Spinal cord (tissue), 10 donors: Measurements from ENCODE around the gene ANKRD28. TPM values are rescaled to one million over a fixed set of nuclear protein-coding genes. Genes with fewer than 3 reads are reported as not detected.

ENCODE experiments used
- DNase-seq, 6 donors: peaks; one replicate each; pipeline versions ENCODE4 v3.0.0 to v3.0.0-alpha.2; 2013 to 2015; ENCODE audit warnings: low spot score in 6 of 6, low read depth in 4 of 6
- H3K27ac ChIP-seq: one replicate; pipeline ENCODE4 v1.5.1; 2013; ENCODE audit warnings: low read depth, low read length, control low read depth
- H3K27me3 ChIP-seq: one replicate; pipeline ENCODE4 v1.6.1; 2013; ENCODE audit warnings: low read length; ENCODE audit not compliant: control insufficient read depth, insufficient read depth
- H3K36me3 ChIP-seq: one replicate; pipeline ENCODE4 v1.6.1; 2013; ENCODE audit warnings: low read length; ENCODE audit not compliant: control insufficient read depth, insufficient read depth
- H3K4me1 ChIP-seq: one replicate; pipeline ENCODE4 v1.6.1; 2013; ENCODE audit warnings: low read length; ENCODE audit not compliant: control insufficient read depth, insufficient read depth
- H3K4me3 ChIP-seq: one replicate; pipeline ENCODE4 v1.5.1; 2013; ENCODE audit warnings: low read depth, low read length, control low read depth
- H3K9me3 ChIP-seq: one replicate; pipeline ENCODE4 v1.6.1; 2013; ENCODE audit warnings: low read length; ENCODE audit not compliant: control insufficient read depth, insufficient read depth
- WGBS: methylation state at CpG from one replicate; pipeline ENCODE4 v1.1.5; 2013; ENCODE audit warnings: missing lambda C conversion rate; ENCODE audit not compliant: insufficient coverage; 5-methylcytosine and 5-hydroxymethylcytosine counted together
- polyA plus RNA-seq, 2 donors: library from polyadenylated mRNA; unstranded; fragments of 120-200 nt; gene quantifications; one replicate each; pipeline ENCODE4 v1.2.1, GENCODE V29; 2013; ENCODE audit not compliant: insufficient read length in 2 of 2
- total RNA-seq, 2 donors: library from RNA; depleted of rRNA in 1 of 2; stranded (reverse); fragments of 120-200 nt in 1 of 2; fragments of >200 nt in 1 of 2; gene quantifications; one replicate each; pipeline versions ENCODE4 v1.2.3 to v1.2.4, GENCODE V29; 2013 to 2014
- donor health status: healthy.

The ANKRD28 gene
- total and polyA plus RNA-seq, 4 donors: 37.8 to 89.3 (median 50.6) TPM

DNA sequence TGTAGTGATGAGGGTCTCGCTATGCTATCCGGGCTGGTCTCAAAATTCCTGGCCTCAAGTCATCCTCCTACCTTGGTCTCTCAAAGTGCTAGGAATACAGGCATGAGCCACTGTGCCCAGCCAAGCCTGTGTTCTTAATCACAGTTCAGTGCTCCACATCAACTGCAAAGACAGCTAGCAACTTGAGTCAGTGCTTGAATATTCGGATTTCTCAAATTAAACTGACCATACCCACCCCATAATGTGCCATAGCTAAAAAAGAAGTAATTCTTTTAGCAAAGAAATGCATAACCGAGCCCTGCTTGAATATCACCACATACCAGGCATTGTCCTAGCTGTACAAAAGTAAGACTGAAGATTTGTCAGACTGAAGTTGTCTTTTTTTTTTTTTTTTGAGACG lies 107.0 kb downstream of the ANKRD28 start:
- 100% methylated on average over 1 of the region's 5 CpGs for WGBS
- no peak overlapping the region for H3K4me3 ChIP-seq
- H3K4me1 ChIP-seq: peaks cover 4% of the 10 kb centered on the region
- H3K36me3 ChIP-seq: peaks cover 16% of the 10 kb centered on the region
- no peak for DNase-seq
- H3K27ac ChIP-seq: no peak overlapping the region
- no peaks in the 10 kb centered on the region for H3K27me3 ChIP-seq
- no peaks in the 10 kb centered on the region for H3K9me3 ChIP-seq

DNA sequence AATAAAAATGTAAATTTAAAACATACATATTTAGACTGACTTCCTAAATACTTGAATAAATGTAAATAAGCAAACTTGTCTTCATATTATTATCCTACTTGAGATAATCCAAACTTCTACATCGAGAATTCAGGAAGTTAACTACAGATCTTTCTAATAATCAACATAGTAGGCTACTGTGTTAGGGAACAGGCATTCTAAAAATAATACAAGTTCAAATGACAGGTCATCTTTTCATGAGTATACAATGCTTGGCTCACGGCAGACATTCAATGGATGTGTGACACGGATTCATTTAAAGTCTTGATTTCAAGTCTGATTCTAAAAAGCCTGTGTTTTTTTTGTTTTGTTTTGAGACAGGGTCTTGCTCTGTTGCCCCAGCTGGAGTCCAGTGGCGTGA lies 107.5 kb downstream of the ANKRD28 start:
- Histone ChIP-seq H3K9me3 (no peaks in the 10 kb centered on the region), H3K27ac (no peak overlapping the region), H3K4me1 (peaks cover 4% of the 10 kb centered on the region), H3K36me3 (peaks cover 16% of the 10 kb centered on the region), H3K4me3 (no peak overlapping the region), H3K27me3 (no peaks in the 10 kb centered on the region)
- 67% methylated on average over 1 of the region's 4 CpGs for WGBS
- no peak for DNase-seq

DNA sequence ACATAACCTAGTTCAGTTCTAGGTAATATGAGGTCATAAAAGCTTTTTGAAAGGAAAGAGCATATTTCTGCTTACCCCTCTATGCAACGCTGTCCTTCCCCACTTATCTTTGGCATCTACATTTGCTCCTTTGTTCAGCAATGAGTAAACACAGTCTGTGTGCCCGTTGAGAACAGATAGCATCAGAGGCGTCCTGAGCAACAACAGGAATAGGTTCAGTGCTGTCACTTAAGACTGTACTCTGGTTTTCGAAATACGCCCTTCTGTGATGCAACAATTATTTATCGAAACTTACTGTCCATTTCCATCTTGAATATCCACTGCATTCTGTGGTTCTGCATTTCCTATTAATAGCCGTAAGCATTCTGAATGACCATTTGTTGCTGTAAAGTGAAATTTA lies 111.9 kb downstream of the ANKRD28 start:
- H3K9me3 ChIP-seq: no peaks in the 10 kb centered on the region
- 60% methylated on average over 3 of the region's 7 CpGs for WGBS
- no peak overlapping the region for H3K27ac ChIP-seq

DNA sequence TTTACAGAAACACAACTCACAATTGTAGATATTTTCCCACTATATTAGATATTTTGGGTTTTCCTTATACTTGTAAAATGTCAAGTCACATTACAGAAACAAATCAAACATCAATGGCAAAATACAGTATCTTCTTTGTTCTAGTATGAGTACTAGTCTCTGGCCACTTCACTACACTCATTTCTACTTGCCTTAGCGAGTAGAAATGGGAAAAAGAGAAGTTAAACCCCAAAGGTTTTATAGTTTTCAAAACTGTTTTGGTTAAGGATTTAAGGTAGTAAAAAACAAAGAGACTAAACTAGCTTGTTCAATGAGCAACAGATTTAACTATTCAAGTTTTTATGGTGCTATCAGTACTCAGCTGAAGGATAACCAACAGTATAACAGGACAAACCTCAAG lies 114.5 kb downstream of the ANKRD28 start:
- Histone ChIP-seq H3K27ac (peak overlapping the region; percentile 22), H3K9me3 (no peaks in the 10 kb centered on the region), H3K4me1 (no peaks in the 10 kb centered on the region), H3K4me3 (no peak overlapping the region), H3K36me3 (peaks cover 12% of the 10 kb centered on the region), H3K27me3 (no peaks in the 10 kb centered on the region)
- no peak for DNase-seq
- WGBS: no CpG with 5 or more reads among the region's 1 CpG

More for the DNA sequence above, 111.9 kb downstream of the ANKRD28 start:
- Histone ChIP-seq H3K4me1 (peaks cover under 1% of the 10 kb centered on the region), H3K27me3 (no peaks in the 10 kb centered on the region), H3K36me3 (peaks cover 16% of the 10 kb centered on the region), H3K4me3 (no peak overlapping the region)
- DNase-seq: no peak

DNA sequence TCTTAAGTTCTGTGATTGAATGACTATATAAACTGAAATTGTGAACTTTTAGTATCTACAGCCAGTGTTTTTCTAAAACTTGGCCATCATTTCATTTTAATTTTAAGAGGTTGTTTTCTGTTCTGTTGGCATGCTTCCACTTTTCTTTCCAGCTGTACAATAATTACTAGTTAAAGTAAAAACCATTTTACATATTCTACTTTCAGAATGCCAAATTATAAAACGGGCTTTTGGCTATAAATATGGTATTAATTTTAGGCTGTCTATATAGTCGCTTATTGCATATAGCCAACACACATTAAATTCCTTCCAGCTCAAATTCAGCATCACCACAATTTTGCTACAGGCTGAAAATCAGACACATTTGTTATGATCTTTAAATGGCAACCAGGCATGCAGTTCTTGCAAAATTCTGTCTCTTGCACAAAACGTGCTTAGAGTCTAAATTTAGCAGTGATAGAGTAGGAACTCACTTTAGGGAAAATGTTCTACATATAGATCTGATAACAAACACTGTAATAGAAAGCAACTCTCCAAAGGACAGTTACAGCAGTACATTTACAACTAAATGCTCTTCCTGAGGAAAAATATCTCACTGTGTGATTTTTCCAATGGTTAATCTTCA lies 115.1 kb downstream of the ANKRD28 start:
- Histone ChIP-seq H3K27ac (peak overlapping the region; percentile 22), H3K27me3 (no peaks in the 10 kb centered on the region), H3K9me3 (no peaks in the 10 kb centered on the region), H3K4me1 (no peaks in the 10 kb centered on the region), H3K36me3 (peaks cover 12% of the 10 kb centered on the region), H3K4me3 (no peak overlapping the region)
- DNase-seq: peak in 2 of 6 donors; percentile 73 to 80
- no CpG with 5 or more reads among the region's 3 CpGs for WGBS

DNA sequence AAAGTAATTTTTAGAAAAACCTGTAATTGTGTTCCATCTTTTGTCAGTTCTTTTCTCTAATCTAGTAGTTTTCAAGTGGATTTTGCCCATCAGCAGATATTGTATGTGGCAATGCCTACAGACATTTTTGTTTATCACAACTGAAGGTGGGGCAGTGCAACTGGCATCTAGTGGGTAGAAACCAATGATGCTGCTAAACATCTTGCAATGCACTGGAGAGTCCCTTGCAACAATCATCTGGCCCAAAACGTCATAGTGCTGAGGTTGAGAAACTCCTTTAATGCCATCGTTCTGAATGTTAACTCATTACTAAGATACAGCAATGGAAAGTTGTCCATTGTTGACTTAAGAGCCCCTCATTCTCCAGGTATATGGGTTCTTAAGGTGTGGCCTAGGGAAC lies 116.1 kb downstream of the ANKRD28 start:
- WGBS: no CpG with 5 or more reads among the region's 2 CpGs
- Histone ChIP-seq H3K4me1 (no peaks in the 10 kb centered on the region), H3K4me3 (no peak overlapping the region), H3K27me3 (no peaks in the 10 kb centered on the region), H3K27ac (no peak overlapping the region), H3K9me3 (no peaks in the 10 kb centered on the region), H3K36me3 (peaks cover 16% of the 10 kb centered on the region)
- DNase-seq: no peak

DNA sequence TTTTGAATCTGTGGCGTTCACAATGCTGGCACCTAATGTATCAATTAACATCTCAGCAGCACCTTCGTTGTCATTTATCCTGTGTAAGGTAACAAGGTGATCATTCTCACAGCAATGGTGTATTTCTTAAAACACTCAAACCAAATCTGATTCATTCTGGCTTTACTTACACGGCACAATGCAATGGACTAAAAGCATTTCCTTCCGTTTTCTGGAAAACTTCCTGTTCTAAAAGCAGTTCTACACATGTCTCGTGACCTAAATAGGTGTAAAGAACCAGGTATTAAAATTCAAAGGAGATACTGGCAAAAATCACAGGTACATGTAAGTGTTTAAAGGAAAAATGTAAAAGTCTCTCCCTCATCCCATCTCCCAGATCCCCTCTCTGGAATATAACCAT lies 118.5 kb downstream of the ANKRD28 start:
- H3K27me3 ChIP-seq: no peaks in the 10 kb centered on the region
- no CpG with 5 or more reads among the region's 5 CpGs for WGBS
- peaks cover 11% of the 10 kb centered on the region for H3K36me3 ChIP-seq
- no peak overlapping the region for H3K27ac ChIP-seq
- no peak overlapping the region for H3K4me3 ChIP-seq
- no peaks in the 10 kb centered on the region for H3K9me3 ChIP-seq
- H3K4me1 ChIP-seq: no peaks in the 10 kb centered on the region
- no peak for DNase-seq

DNA sequence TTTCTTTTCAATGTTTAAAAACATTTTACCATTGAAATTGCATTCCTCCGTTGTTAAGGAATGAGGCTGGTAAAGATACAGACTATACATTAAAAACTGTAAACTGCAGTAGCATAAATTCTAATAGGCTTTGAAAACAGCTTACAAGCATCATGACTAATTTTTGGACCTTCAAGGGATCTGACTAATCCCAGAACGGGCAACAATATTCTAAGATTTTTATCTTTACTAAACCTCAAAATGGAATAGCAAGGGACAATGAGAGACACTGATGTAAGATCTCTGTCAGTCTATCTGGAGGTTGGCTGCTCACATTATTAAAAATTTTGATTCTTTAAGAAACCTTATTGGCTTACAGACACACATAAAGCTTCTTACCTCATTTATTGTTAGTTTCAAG lies 121.5 kb downstream of the ANKRD28 start:
- Histone ChIP-seq H3K36me3 (peaks cover 23% of the 10 kb centered on the region), H3K27ac (no peak overlapping the region)
- WGBS: no CpG with 5 or more reads among the region's 2 CpGs

DNA sequence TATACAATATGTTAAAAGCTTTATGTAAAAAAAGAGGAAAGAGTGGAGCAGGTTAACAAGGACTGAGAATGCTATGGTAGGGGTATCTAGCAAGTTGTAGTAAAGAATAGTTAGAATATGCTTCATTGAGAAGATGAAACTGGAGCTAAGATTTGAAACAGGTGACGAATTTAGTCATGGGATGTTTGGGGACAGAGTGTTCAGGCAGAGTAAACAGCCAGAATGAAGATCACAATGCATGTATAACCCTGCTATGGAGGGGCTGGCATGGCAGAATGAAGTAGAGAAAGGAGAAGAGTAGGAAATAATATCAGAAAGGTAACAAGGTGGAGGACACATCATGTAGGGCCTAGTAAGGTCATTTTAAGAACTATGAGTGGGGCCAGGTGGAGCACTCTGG lies 124.2 kb downstream of the ANKRD28 start:
- no peaks in the 10 kb centered on the region for H3K27me3 ChIP-seq
- H3K9me3 ChIP-seq: no peaks in the 10 kb centered on the region
- no peak for DNase-seq
- peaks cover 23% of the 10 kb centered on the region for H3K36me3 ChIP-seq
- H3K4me1 ChIP-seq: no peaks in the 10 kb centered on the region
- WGBS: 100% methylated on average over 1 of the region's 1 CpG
- no peak overlapping the region for H3K4me3 ChIP-seq
- no peak overlapping the region for H3K27ac ChIP-seq

More for the DNA sequence above, 121.5 kb downstream of the ANKRD28 start:
- Histone ChIP-seq H3K9me3 (no peaks in the 10 kb centered on the region), H3K27me3 (no peaks in the 10 kb centered on the region), H3K4me3 (no peak overlapping the region), H3K4me1 (no peaks in the 10 kb centered on the region)
- no peak for DNase-seq

DNA sequence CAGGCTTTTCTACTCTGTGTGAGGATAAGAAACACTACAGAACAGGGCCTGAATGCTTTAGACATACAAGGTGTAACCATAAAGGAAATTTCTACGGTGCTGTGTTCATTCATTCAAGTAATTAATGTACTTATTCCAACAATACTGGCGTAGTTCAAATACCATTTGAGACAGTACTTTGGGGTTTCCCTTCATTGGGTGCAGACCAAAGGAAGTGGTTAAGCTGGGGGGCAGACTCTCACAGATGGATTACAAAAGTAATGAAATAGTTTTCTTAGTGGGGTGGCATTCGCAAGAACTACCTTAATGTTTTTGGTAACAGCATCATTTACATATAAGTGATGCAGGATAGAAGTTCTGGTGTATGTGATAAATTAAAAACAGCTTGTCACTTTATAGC lies 130.3 kb downstream of the ANKRD28 start:
- Histone ChIP-seq H3K27ac (no peak overlapping the region), H3K9me3 (no peaks in the 10 kb centered on the region), H3K4me1 (no peaks in the 10 kb centered on the region), H3K4me3 (no peak overlapping the region), H3K27me3 (no peaks in the 10 kb centered on the region), H3K36me3 (peaks cover 6% of the 10 kb centered on the region)
- no CpG with 5 or more reads among the region's 3 CpGs for WGBS
- no peak for DNase-seq
